GM23248 (cell line): ENCODE measurements around the gene GNMT. TPM values are rescaled to one million over a fixed set of nuclear protein-coding genes. Genes with fewer than 3 reads are reported as not detected.

Experiments
- DNase-seq: peaks from one replicate; pipeline ENCODE4 v3.0.0-alpha.2; 2015
- H2AFZ ChIP-seq: fragments of 200-600 bp; sonication (generic); 2 replicates; pipeline ENCODE4 v1.6.1; 2016; ENCODE audit warnings: antibody characterized with exemption
- H3F3A ChIP-seq: fragments of 200-600 bp; sonication (generic); 2 replicates; pipeline ENCODE4 v1.6.1; 2016; ENCODE audit warnings: mild to moderate bottlenecking, antibody characterized with exemption, mixed run types; ENCODE audit not compliant: insufficient read depth
- H3K27ac ChIP-seq: fragments of 200-600 bp; sonication (generic); 2 replicates; pipeline ENCODE4 v1.5.1; 2016; ENCODE audit warnings: mild to moderate bottlenecking
- H3K27me3 ChIP-seq: fragments of 200-600 bp; sonication (generic); replicated peaks from 2 replicates; pipeline ENCODE4 v1.6.1; 2016; ENCODE audit warnings: mild to moderate bottlenecking; ENCODE audit not compliant: insufficient read depth
- H3K36me3 ChIP-seq: fragments of 200-600 bp; sonication (generic); 2 replicates; pipeline ENCODE4 v1.6.1; 2016; ENCODE audit warnings: low read depth, mild to moderate bottlenecking
- H3K4me1 ChIP-seq: fragments of 200-600 bp; sonication (generic); 2 replicates; pipeline ENCODE4 v1.6.1; 2016; ENCODE audit warnings: mild to moderate bottlenecking; ENCODE audit not compliant: insufficient read depth
- H3K4me2 ChIP-seq: fragments of 200-600 bp; sonication (generic); one replicate; pipeline ENCODE4 v1.6.1; 2016; ENCODE audit warnings: mild to moderate bottlenecking; ENCODE audit not compliant: unreplicated experiment
- H3K4me3 ChIP-seq: fragments of 200-600 bp; sonication (generic); 2 replicates; pipeline ENCODE4 v1.5.1; 2016; ENCODE audit warnings: mild to moderate bottlenecking
- H3K79me2 ChIP-seq: fragments of 200-600 bp; sonication (generic); 2 replicates; pipeline ENCODE4 v1.6.1; 2016; ENCODE audit warnings: mild to moderate bottlenecking; ENCODE audit not compliant: insufficient read depth
- H3K9ac ChIP-seq: fragments of 200-600 bp; sonication (generic); 2 replicates; pipeline ENCODE4 v1.6.1; 2016; ENCODE audit warnings: mild to moderate bottlenecking
- H3K9me2 ChIP-seq: fragments of 200-600 bp; sonication (generic); 2 replicates; pipeline ENCODE4 v1.6.1; 2016; ENCODE audit warnings: mixed run types, mild to moderate bottlenecking, moderate library complexity; ENCODE audit not compliant: insufficient read depth
- H3K9me3 ChIP-seq: fragments of 200-600 bp; sonication (generic); one replicate; pipeline ENCODE4 v1.6.1; 2017; ENCODE audit warnings: low read depth
- H4K20me1 ChIP-seq: fragments of 200-600 bp; sonication (generic); 2 replicates; pipeline ENCODE4 v1.6.0; 2016; ENCODE audit not compliant: insufficient read depth
- EZH2 ChIP-seq: fragments of 200-600 bp; sonication (generic); IDR thresholded peaks from 2 replicates; pipeline ENCODE4 v1.6.1; 2018; ENCODE audit warnings: antibody characterized with exemption, mild to moderate bottlenecking; ENCODE audit not compliant: insufficient read depth, poor library complexity, severe bottlenecking
- EZH2phosphoT487 ChIP-seq: fragments of 200-600 bp; sonication (generic); IDR thresholded peaks from 2 replicates; pipeline ENCODE4 v1.6.1; 2018; ENCODE audit warnings: antibody characterized with exemption, moderate library complexity, mild to moderate bottlenecking, low read depth; ENCODE audit not compliant: insufficient read depth
- WGBS, 2 experiments: methylation state at CpG; one replicate each; pipeline ENCODE4 v1.1.6; 2015 to 2017; ENCODE audit warnings: low lambda C conversion rate in 2 of 2, low coverage in 1 of 2; ENCODE audit errors: missing lambda C conversion rate in 2 of 2; 5-methylcytosine and 5-hydroxymethylcytosine counted together
- in situ Hi-C: fragments of 300-500 bp; cut with MboI; formaldehyde crosslinking; loops from 2 replicates; pipeline ENCODE4 v1.15.0; 2020
- polyA plus RNA-seq: library from polyadenylated mRNA; unstranded; fragments of >200 nt; fragmentation: Nextera tagmentation; extraction: Ambion mirVana; gene quantifications from 2 replicates; pipeline ENCODE4 v1.2.1, GENCODE V29; 2016
- total RNA-seq: library from RNA; depleted of rRNA; stranded (reverse); fragments of >200 nt; shearing (Covaris generic); gene quantifications from 2 replicates; pipeline ENCODE4 v1.2.3, GENCODE V29; 2014

Gene GNMT
- total and polyA plus RNA-seq, 2 experiments from 2014 or later, result not detected

DNA sequence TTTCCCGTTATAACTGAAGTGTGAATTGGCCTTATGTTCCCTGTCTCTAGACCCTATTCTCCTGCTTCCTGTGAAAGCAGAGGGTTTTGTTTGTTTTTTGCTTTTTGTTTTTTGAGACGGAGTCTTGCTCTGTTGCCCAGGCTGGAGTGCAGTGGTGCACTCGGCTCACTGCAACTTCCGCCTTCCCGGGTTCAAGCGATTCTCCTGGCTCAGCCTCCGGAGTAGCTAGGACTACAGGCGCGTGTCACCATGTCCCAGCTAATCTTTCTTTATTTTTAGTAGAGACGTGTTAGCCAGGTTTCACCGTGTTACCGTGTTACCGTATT lies 674 bp upstream of the GNMT start:
- no peak for DNase-seq

DNA sequence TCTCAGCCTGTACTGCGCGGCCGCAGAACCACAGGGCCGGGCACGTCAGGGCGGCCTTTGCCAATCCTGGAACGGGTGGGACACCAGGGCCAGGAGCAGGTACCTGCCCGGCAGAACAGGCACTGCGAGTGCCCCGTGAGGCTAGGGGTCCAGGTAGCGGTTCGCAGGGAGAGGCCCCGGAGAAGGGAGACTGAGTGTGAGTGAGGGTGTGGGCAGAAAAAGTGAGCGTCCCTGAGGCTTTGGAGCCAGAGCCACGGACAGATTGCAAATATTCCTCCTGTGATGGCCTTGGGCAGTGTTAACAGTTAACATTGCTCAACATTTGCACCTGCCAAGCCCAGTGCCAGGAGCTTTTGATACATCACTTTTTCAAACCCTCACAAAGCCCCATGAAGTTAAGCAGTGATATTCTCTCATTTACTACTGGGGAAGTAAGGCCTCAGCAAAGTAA lies 491 bp downstream of the GNMT start:
- Histone ChIP-seq H3K4me1 (0 out of 2 replicates have a peak, but pooled peaks cover 4% of the 10 kb centered on the region), H3K4me2 (peak overlapping the region; percentile 79), H3K9me2 (no peaks in the 10 kb centered on the region), H3K27ac (no peak overlapping the region), H3F3A (no peaks in the 10 kb centered on the region), H3K27me3 (no peaks in the 10 kb centered on the region), H3K36me3 (no peaks in the 10 kb centered on the region), H3K79me2 (no peaks in the 10 kb centered on the region), H2AFZ (peak overlapping the region; percentile 75), H3K9me3 (no peaks in the 10 kb centered on the region), H3K9ac (peak overlapping the region; percentile 32; the same call in 1 of the 2 replicates), H4K20me1 (no peaks in the 10 kb centered on the region), H3K4me3 (peak overlapping the region; percentile 68)
- TF ChIP-seq EZH2phosphoT487 (no peak), EZH2 (no peak)
- 7 to 8% methylated on average over 15 of the region's 15 CpGs for WGBS, 2 experiments
- DNase-seq, result no peak
- in situ Hi-C loops, result no loop called here

More for the DNA sequence above, 674 bp upstream of the GNMT start:
- H3K9me2 ChIP-seq, result no peaks in the 10 kb centered on the region
- H3K4me1 ChIP-seq, result 0 out of 2 replicates have a peak, but pooled peaks cover 4% of the 10 kb centered on the region
- H3K9me3 ChIP-seq, result no peaks in the 10 kb centered on the region
- H3K4me3 ChIP-seq, result peak overlapping the region; percentile 68
- in situ Hi-C loops, result no loop called here
- peak overlapping the region; percentile 32; the same call in 1 of the 2 replicates for H3K9ac ChIP-seq
- H2AFZ ChIP-seq, result peak overlapping the region; percentile 75
- H3K27ac ChIP-seq, result no peak overlapping the region
- TF ChIP-seq EZH2phosphoT487 (no peak), EZH2 (no peak)
- H3K4me2 ChIP-seq, result peak overlapping the region; percentile 79
- no peaks in the 10 kb centered on the region for H3F3A ChIP-seq
- no peaks in the 10 kb centered on the region for H3K79me2 ChIP-seq
- H4K20me1 ChIP-seq, result no peaks in the 10 kb centered on the region
- no peaks in the 10 kb centered on the region for H3K36me3 ChIP-seq
- 8 to 9% methylated on average over 13 of the region's 13 CpGs for WGBS, 2 experiments
- H3K27me3 ChIP-seq, result no peaks in the 10 kb centered on the region

DNA sequence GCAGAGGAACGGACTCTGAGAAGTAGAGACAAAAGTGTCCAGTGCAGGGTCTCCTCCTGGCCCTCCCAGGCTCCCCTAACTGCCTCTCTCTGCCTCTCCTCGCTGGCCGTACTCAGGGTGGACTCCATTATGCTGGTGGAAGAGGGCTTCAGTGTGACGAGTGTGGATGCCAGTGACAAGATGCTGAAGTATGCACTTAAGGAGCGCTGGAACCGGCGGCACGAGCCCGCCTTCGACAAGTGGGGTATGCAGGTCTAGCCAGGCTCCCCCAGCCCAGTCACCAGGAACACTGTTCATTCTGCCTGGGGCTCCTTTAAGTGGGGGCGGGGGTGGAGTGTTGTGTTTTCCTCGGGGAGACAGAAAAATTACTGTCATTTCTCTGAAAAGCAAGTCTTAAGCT lies 1.5 kb downstream of the GNMT start:
- H3K27ac ChIP-seq, result no peak overlapping the region
- in situ Hi-C loops, result no loop called here
- H3F3A ChIP-seq, result no peaks in the 10 kb centered on the region
- H3K9me3 ChIP-seq, result no peaks in the 10 kb centered on the region
- no peaks in the 10 kb centered on the region for H3K79me2 ChIP-seq
- no peak overlapping the region for H2AFZ ChIP-seq
- no peak overlapping the region for H3K4me3 ChIP-seq
- H3K4me2 ChIP-seq, result no peak overlapping the region
- H3K4me1 ChIP-seq, result 0 out of 2 replicates have a peak, but pooled peaks cover 4% of the 10 kb centered on the region
- H4K20me1 ChIP-seq, result no peaks in the 10 kb centered on the region
- TF ChIP-seq EZH2, result no peak
- TF ChIP-seq EZH2phosphoT487, result no peak
- DNase-seq, result no peak
- no peak overlapping the region for H3K9ac ChIP-seq
- H3K9me2 ChIP-seq, result no peaks in the 10 kb centered on the region
- H3K27me3 ChIP-seq, result no peaks in the 10 kb centered on the region
- WGBS, 2 experiments, result 86% methylated on average over 11 to 12 of the region's 12 CpGs
- H3K36me3 ChIP-seq, result no peaks in the 10 kb centered on the region

DNA sequence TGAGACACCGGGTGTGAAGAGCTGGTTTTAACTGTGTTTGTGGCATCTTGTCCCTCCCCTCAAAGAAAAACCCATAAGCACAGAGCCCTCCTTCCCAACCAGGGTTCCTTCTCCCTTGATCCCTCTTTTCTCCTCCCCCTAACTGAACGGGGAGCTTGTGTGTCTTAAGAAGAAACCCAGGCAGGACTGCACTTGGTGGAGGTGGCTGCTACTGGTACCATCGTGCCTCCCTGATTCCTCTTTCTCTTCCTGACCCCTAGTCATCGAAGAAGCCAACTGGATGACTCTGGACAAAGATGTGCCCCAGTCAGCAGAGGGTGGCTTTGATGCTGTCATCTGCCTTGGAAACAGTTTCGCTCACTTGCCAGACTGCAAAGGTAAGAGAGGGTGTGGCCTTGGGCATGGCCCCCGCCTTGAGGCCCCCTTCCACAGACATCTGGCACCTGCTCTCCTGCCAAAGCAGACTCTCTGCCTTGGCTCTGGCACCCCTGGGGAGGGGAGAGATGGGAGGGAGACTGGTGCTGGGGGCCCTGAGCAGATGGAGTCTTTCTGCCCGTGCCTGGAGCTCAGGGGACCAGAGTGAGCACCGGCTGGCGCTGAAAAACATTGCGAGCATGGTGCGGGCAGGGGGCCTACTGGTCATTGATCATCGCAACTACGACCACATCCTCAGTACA lies 2.1 kb downstream of the GNMT start:
- no peak overlapping the region for H2AFZ ChIP-seq
- H4K20me1 ChIP-seq, result no peaks in the 10 kb centered on the region
- no peak overlapping the region for H3K9ac ChIP-seq
- H3K27ac ChIP-seq, result no peak overlapping the region
- WGBS, 2 experiments, result 87 to 92% methylated on average over 13 of the region's 13 CpGs
- H3K9me3 ChIP-seq, result no peaks in the 10 kb centered on the region
- H3K4me3 ChIP-seq, result no peak overlapping the region
- H3K4me2 ChIP-seq, result no peak overlapping the region
- DNase-seq, result no peak
- no peaks in the 10 kb centered on the region for H3K36me3 ChIP-seq
- H3K9me2 ChIP-seq, result no peaks in the 10 kb centered on the region
- no peaks in the 10 kb centered on the region for H3K79me2 ChIP-seq
- in situ Hi-C loops, result no loop called here
- no peaks in the 10 kb centered on the region for H3K27me3 ChIP-seq
- TF ChIP-seq EZH2phosphoT487 (no peak), EZH2 (no peak)
- H3F3A ChIP-seq, result no peaks in the 10 kb centered on the region
- 0 out of 2 replicates have a peak, but pooled peaks cover 4% of the 10 kb centered on the region for H3K4me1 ChIP-seq
